ENCODE data around the gene SPEF1. TPM values are rescaled to one million over a fixed set of nuclear protein-coding genes. Genes with fewer than 3 reads are reported as not detected.

SPEF1 gene
- total and polyA plus RNA-seq, 2 of the 13 experiments (the other 11 are each of a cell fraction or from before 2014, with no cell fraction given): 0.11 to 0.27 TPM

- BruUV-seq (replicated peaks): no TSS peak
- Histone ChIP-seq H3K27me3 (ENCODE audit: control insufficient read depth in 1 of 2, insufficient read depth in 2 of 2, low read length in 2 of 2) (peaks cover 2 to 28% of the 10 kb centered on the region in 2 experiments; a peak in 4 of 5 replicates), H3K27ac (ENCODE audit: extremely low read length, insufficient read depth, low read length) (no peak overlapping the region), H3K4me3 (replicated peaks in 1 of 3; ENCODE audit: insufficient read depth in 1 of 3, low read depth in 2 of 3, low read length in 3 of 3) (no peak overlapping the region), H3K9ac (ENCODE audit: insufficient read depth, low read depth, low read length) (no peak overlapping the region), H3K4me1 (ENCODE audit: insufficient read depth, low read length) (peaks cover 33% of the 10 kb centered on the region), H3K4me2 (ENCODE audit: low read depth, low read length) (no peak overlapping the region), H4K20me1 (ENCODE audit: insufficient read depth, low read length) (no peaks in the 10 kb centered on the region), H3K79me2 (ENCODE audit: insufficient read depth, low read length) (no peaks in the 10 kb centered on the region), H2AFZ (ENCODE audit: low read length) (no peak overlapping the region), H3K36me3 (replicated peaks in 1 of 2; ENCODE audit: control insufficient read depth in 1 of 2, insufficient read depth in 2 of 2, low read length in 2 of 2) (peaks cover 11 to 13% of the 10 kb centered on the region in 2 experiments; a peak in 4 of 5 replicates), H3K9me3 (ENCODE audit: low read length) (no peaks in the 10 kb centered on the region)
- WGBS (ENCODE audit: low lambda C conversion rate): 98% methylated on average over 31 of the region's 31 CpGs
- DNase-seq (ENCODE audit: low spot score) (no peak), ATAC-seq (no peak), FAIRE-seq (no peak)
- ChIA-PET CTCF (ENCODE audit: low intra/inter-chr PET ratio, low total read pairs) (interaction anchor here (2.8 to 2.9 kb wide), 2 partner anchors 18 to 36 kb away, joined by 10 to 45 read pairs; partner anchors contain the start of gene ADISSP), POLR2A (interaction anchor here (2.8 kb wide), 1 partner anchor 16 kb away, joined by 11 read pairs; the partner anchor contains the start of gene ADISSP)
- in situ Hi-C loops (cut with HindIII; ENCODE audit: extremely low pct_ligation_motif_present, low pct_unique_long_range_greater_than_20kb) (no loop called here), intact Hi-C loops (cut with micrococcal nuclease; ENCODE audit: unreplicated experiment) (no loop called here)
- peak; percentile 46; the same call in 1 of the 2 replicates for TF ChIP-seq ZBTB33 (CRISPR knock-in tag; IDR thresholded peaks at IDR 0.05)
- TF ChIP-seq ZNF326 (CRISPR knock-in tag; IDR thresholded peaks at IDR 0.05; ENCODE audit: borderline replicate concordance): no peak
- no peak for TF ChIP-seq NFATC3 (CRISPR knock-in tag; IDR thresholded peaks at IDR 0.05)
- 0 out of 4 replicates have a peak, but pooled peaks of 1 of the 2 experiments have one; percentile 6 for TF ChIP-seq MAFK (conservative IDR thresholded peaks at IDR 0.05 in 1 of 2, IDR thresholded peaks at IDR 0.05 in 1 of 2; ENCODE audit: low read length in 2 of 2)
- no peak for TF ChIP-seq ZNF672 (CRISPR knock-in tag; IDR thresholded peaks at IDR 0.05)
These were observed 30.0 kb downstream of the SPEF1 start for GRCh38 chr20:3751305-3751674.
